Measurements from ENCODE around the gene TXK.

TXK gene

GRCh38 chr4:48133669-48134068 is 381 bp downstream of the TXK start:
- DNase-seq: no peak

- DNase-seq: no peak
These were observed 2.3 kb downstream of the TXK start for GRCh38 chr4:48131736-48132135.

- DNase-seq: no peak
These were observed 4.0 kb downstream of the TXK start for GRCh38 chr4:48130100-48130499.

- DNase-seq: no peak
These were observed 4.6 kb downstream of the TXK start for GRCh38 chr4:48129307-48130014.

GRCh38 chr4:48127682-48128404 is 6.2 kb downstream of the TXK start:
- no peak for DNase-seq

GRCh38 chr4:48127231-48127630 is 6.8 kb downstream of the TXK start:
- DNase-seq: no peak

- DNase-seq: no peak
These were observed 7.4 kb downstream of the TXK start for GRCh38 chr4:48126621-48127020.

GRCh38 chr4:48124870-48125269 is 9.2 kb downstream of the TXK start:
- DNase-seq: no peak

- no peak for DNase-seq
These were observed 11.3 kb downstream of the TXK start for GRCh38 chr4:48122756-48123155.

- DNase-seq: no peak
These were observed 12.9 kb downstream of the TXK start for GRCh38 chr4:48121180-48121579.

- no peak for DNase-seq
These were observed 13.9 kb downstream of the TXK start for GRCh38 chr4:48120132-48120531.

- no peak for DNase-seq
These were observed 14.4 kb downstream of the TXK start for GRCh38 chr4:48119646-48120045.

GRCh38 chr4:48118081-48118480 is 16.0 kb downstream of the TXK start:
- DNase-seq: no peak

GRCh38 chr4:48116582-48116981 is 17.5 kb downstream of the TXK start:
- no peak for DNase-seq

- DNase-seq: no peak
These were observed 19.6 kb downstream of the TXK start for GRCh38 chr4:48114412-48114811.

- no peak for DNase-seq
These were observed 21.9 kb downstream of the TXK start for GRCh38 chr4:48112017-48112667.

- no peak for DNase-seq
These were observed 23.5 kb downstream of the TXK start for GRCh38 chr4:48110452-48110978.

- DNase-seq: no peak
These were observed 24.4 kb downstream of the TXK start for GRCh38 chr4:48109413-48110263.

- DNase-seq: no peak
These were observed 25.6 kb downstream of the TXK start for GRCh38 chr4:48108309-48109073.

GRCh38 chr4:48105230-48105629 is 28.8 kb downstream of the TXK start:
- no peak for DNase-seq

- no peak for DNase-seq
These were observed 30.4 kb downstream of the TXK start for GRCh38 chr4:48103483-48104139.

- DNase-seq: no peak
These were observed 31.7 kb downstream of the TXK start for GRCh38 chr4:48102303-48102702.
